HepG2 (cell line): Measurements from ENCODE around the gene FNDC3B. TPM values are rescaled to one million over a fixed set of nuclear protein-coding genes. Genes with fewer than 3 reads are reported as not detected.
A peak's percentile ranks its signal among the peaks of the same experiment; 100 is the strongest.

Source experiments
- ATF1 ChIP-seq: IDR thresholded peaks from 2 replicates; pipeline ENCODE4 v1.6.1; 2016; ENCODE audit warnings: mild to moderate bottlenecking, control low read depth
- CREB1 ChIP-seq, 2 experiments: fragments of 450-650 bp in 1 of 2; IDR thresholded peaks; 2 replicates each; pipeline ENCODE4 v1.6.1; 2016 to 2017; ENCODE audit warnings: control low read depth in 1 of 2, mild to moderate bottlenecking in 1 of 2, missing compliant biosample characterization in 1 of 2, missing genetic modification characterization in 1 of 2
- EED ChIP-seq: sonication (generic); formaldehyde crosslinking; IDR thresholded peaks from 2 replicates; pipeline ENCODE4 v1.5.0; 2020; ENCODE audit warnings: mild to moderate bottlenecking, missing genetic modification reagents
- ELF3 ChIP-seq: IDR thresholded peaks from 2 replicates; pipeline ENCODE4 v1.6.1; 2016; ENCODE audit warnings: missing genetic modification reagents, missing compliant biosample characterization
- KLF16 ChIP-seq, 2 experiments: sonication (generic) in 1 of 2; formaldehyde crosslinking in 1 of 2; IDR thresholded peaks; 2 replicates each; pipeline versions ENCODE4 v1.6.1 to v1.8.0; 2016 to 2023; ENCODE audit warnings: missing genetic modification reagents in 2 of 2, missing compliant biosample characterization in 1 of 2
- MAF1 ChIP-seq: sonication (generic); formaldehyde crosslinking; IDR thresholded peaks from 2 replicates; pipeline ENCODE4 v1.5.0; 2020; ENCODE audit warnings: missing genetic modification reagents, borderline replicate concordance
- MED1 ChIP-seq: sonication (generic); formaldehyde crosslinking; IDR thresholded peaks from 2 replicates; pipeline ENCODE4 v1.4.0; 2020; ENCODE audit warnings: missing genetic modification reagents
- NFYB ChIP-seq: sonication (generic); formaldehyde crosslinking; IDR thresholded peaks from 2 replicates; pipeline ENCODE4 v1.4.0; 2020; ENCODE audit warnings: missing genetic modification reagents
- PAF1 ChIP-seq: IDR thresholded peaks from 2 replicates; pipeline ENCODE4 v1.6.1; 2016; ENCODE audit warnings: missing genetic modification reagents, missing compliant biosample characterization
- POLR2AphosphoS5 ChIP-seq: IDR thresholded peaks from 2 replicates; pipeline ENCODE4 v1.6.1; 2012; ENCODE audit warnings: low read depth, low read length
- RBM22 ChIP-seq: fragments of 200-400 bp; formaldehyde crosslinking; optimal IDR thresholded peaks from 2 replicates; pipeline ENCODE3; 2017; ENCODE audit warnings: mild to moderate bottlenecking, low read length, moderate library complexity
- SALL2 ChIP-seq: sonication (generic); formaldehyde crosslinking; IDR thresholded peaks from 2 replicates; pipeline ENCODE4 v1.8.1; 2023; ENCODE audit warnings: mild to moderate bottlenecking, missing genetic modification reagents, inconsistent platforms
- SMAD1 ChIP-seq: sonication (generic); formaldehyde crosslinking; IDR thresholded peaks from 2 replicates; pipeline ENCODE4 v1.4.0; 2020; ENCODE audit warnings: missing genetic modification reagents, low read depth, mild to moderate bottlenecking, borderline replicate concordance
- TSC22D2 ChIP-seq: sonication (generic); formaldehyde crosslinking; IDR thresholded peaks from 2 replicates; pipeline ENCODE4 v1.5.1; 2020; ENCODE audit warnings: missing genetic modification reagents, mild to moderate bottlenecking, borderline replicate concordance
- ZNF138 ChIP-seq: sonication (generic); formaldehyde crosslinking; IDR thresholded peaks from 2 replicates; pipeline ENCODE4 v1.5.0; 2020; ENCODE audit warnings: mild to moderate bottlenecking, low read depth, missing genetic modification reagents
- ZNF326 ChIP-seq: sonication (generic); formaldehyde crosslinking; IDR thresholded peaks from 2 replicates; pipeline ENCODE4 v1.4.0; 2020; ENCODE audit warnings: missing genetic modification reagents, borderline replicate concordance
- ZNF574 ChIP-seq: sonication (generic); formaldehyde crosslinking; IDR thresholded peaks from 2 replicates; pipeline ENCODE4 v1.4.0; 2020; ENCODE audit warnings: missing genetic modification reagents
- ZNF597 ChIP-seq: sonication (generic); formaldehyde crosslinking; IDR thresholded peaks from 2 replicates; pipeline ENCODE4 v1.5.0; 2020; ENCODE audit warnings: missing genetic modification reagents
- ZNF790 ChIP-seq: sonication (generic); formaldehyde crosslinking; IDR thresholded peaks from 2 replicates; pipeline ENCODE4 v1.8.0; 2022; ENCODE audit warnings: missing genetic modification reagents, mild to moderate bottlenecking, borderline replicate concordance
- ZNF792 ChIP-seq: IDR thresholded peaks from 2 replicates; pipeline ENCODE4 v1.6.1; 2016
- polyA plus RNA-seq, 8 experiments: library from polyadenylated mRNA; depleted of rRNA in 3 of 8; stranded (reverse) in 7 of 8; unstranded in 1 of 8; fragments of >200 nt; fragmentation: Illumina TruSeq in 4 of 8; extraction: Trizol in 4 of 8; gene quantifications; 2 replicates each; pipeline versions ENCODE4 v1.2.1 to v1.2.3, GENCODE V29; 2011 to 2016; ENCODE audit warnings: low read depth in 4 of 8, missing spikeins in 1 of 8, mixed read lengths in 1 of 8; ENCODE audit not compliant: insufficient read depth in 1 of 8
- total RNA-seq, 5 experiments: library from RNA; depleted of rRNA; stranded (reverse); fragments of >200 nt; fragmentation: Illumina TruSeq; extraction: Trizol; gene quantifications; 2 replicates each; pipeline ENCODE4 v1.2.3, GENCODE V29; 2016; ENCODE audit warnings: low read depth in 1 of 5

Gene FNDC3B
- total and polyA plus RNA-seq, 2 of the 13 experiments (the other 11 are each of a cell fraction or from before 2014, with no cell fraction given): 74.8 to 103 TPM

GRCh38 chr3:172044833-172045585, 5.6 kb downstream of the FNDC3B start (continued):
- peak; percentile 32; the same call in 1 of the 2 replicates for TF ChIP-seq POLR2AphosphoS5
- TF ChIP-seq CREB1 (IDR thresholded peaks at IDR 0.05): no peak
- TF ChIP-seq CREB1 (CRISPR knock-in tag; IDR thresholded peaks at IDR 0.05): 0 out of 2 replicates have a peak, but pooled peaks have one; percentile 15
- TF ChIP-seq ATF1 (CRISPR knock-in tag): no peak
- no peak for TF ChIP-seq TSC22D2 (CRISPR knock-in tag)
- TF ChIP-seq ZNF597 (CRISPR knock-in tag): no peak
- peak; percentile 89 for TF ChIP-seq RBM22
- no peak for TF ChIP-seq ZNF792 (CRISPR knock-in tag)
- no peak for TF ChIP-seq SALL2
- TF ChIP-seq ZNF574 (CRISPR knock-in tag): no peak
- TF ChIP-seq MAF1 (CRISPR knock-in tag): no peak
- no peak for TF ChIP-seq ZNF790 (CRISPR knock-in tag)
- no peak for TF ChIP-seq EED (CRISPR knock-in tag)
- no peak for TF ChIP-seq KLF16 (CRISPR knock-in tag; IDR thresholded peaks at IDR 0.05)
- peak; percentile 6; the same call in 1 of the 2 replicates for TF ChIP-seq MED1 (CRISPR knock-in tag)
- no peak for TF ChIP-seq NFYB (CRISPR knock-in tag)
- TF ChIP-seq SMAD1 (CRISPR knock-in tag): no peak
- no peak for TF ChIP-seq ELF3 (CRISPR knock-in tag)
- no peak for TF ChIP-seq ZNF326
- TF ChIP-seq PAF1 (CRISPR knock-in tag): peak; percentile 88
- TF ChIP-seq ZNF138 (CRISPR knock-in tag): no peak
